Right lobe of liver (tissue), 4 donors: ENCODE results near the gene PPAN.

Source experiments
- CTCF ChIP-seq, 4 donors: fragments of 200-600 bp in 3 of 4; fragments of 450-650 bp in 1 of 4; IDR thresholded peaks; one replicate each; pipeline versions ENCODE4 v1.5.1 to v1.8.0; 2016 to 2022; ENCODE audit warnings: antibody characterized with exemption in 4 of 4, mild to moderate bottlenecking in 2 of 4
- POLR2A ChIP-seq: fragments of 450-650 bp; IDR thresholded peaks from one replicate; pipeline ENCODE4 v1.6.1; 2017; ENCODE audit warnings: antibody characterized with exemption, mild to moderate bottlenecking
- donor health status: DM: no; HTN: no; CAD: no.
- donor health status: DM: no; HTN: no; CAD: no.
- donor health status: DM: no; HTN: yes; CAD: no.

GRCh38 chr19:10087296-10088061 is 18.7 kb upstream of the PPAN start:
- TF ChIP-seq CTCF (IDR thresholded peaks at IDR 0.05) (no peak), POLR2A (no peak)
